Frontal cortex (tissue), 4 donors: ENCODE data around the gene BCL2L12. TPM values are rescaled to one million over a fixed set of nuclear protein-coding genes. Genes with fewer than 3 reads are reported as not detected.
"Not testable (repeated sequence)": the region's sequence is repeated elsewhere in the genome, so short reads cannot be mapped to it uniquely, and the experiment has no call there.

Experiments used
- DNase-seq, 2 donors: peaks; one replicate each; pipeline ENCODE4 v3.0.0; 2012; ENCODE audit warnings: low spot score in 2 of 2
- FAIRE-seq: peaks from 2 replicates; lab custom pipeline; 2012; peaks lifted over from hg19 to GRCh38; lab: Jason Lieb, UNC
- small RNA-seq: library from RNA; depleted of rRNA; stranded (forward); fragments of <200 nt; gene quantifications from one replicate; pipeline ENCODE3, GENCODE V24; 2014
- total RNA-seq: library from RNA; depleted of rRNA; stranded (reverse); fragments of >200 nt; gene quantifications from one replicate; pipeline ENCODE4 v1.2.3, GENCODE V29; 2014
- donor health status: control.
- donor health status: control.
- donor health status: control.

The BCL2L12 gene
- total RNA-seq, 1 donor from 2014 or later: 1.2 TPM

DNA sequence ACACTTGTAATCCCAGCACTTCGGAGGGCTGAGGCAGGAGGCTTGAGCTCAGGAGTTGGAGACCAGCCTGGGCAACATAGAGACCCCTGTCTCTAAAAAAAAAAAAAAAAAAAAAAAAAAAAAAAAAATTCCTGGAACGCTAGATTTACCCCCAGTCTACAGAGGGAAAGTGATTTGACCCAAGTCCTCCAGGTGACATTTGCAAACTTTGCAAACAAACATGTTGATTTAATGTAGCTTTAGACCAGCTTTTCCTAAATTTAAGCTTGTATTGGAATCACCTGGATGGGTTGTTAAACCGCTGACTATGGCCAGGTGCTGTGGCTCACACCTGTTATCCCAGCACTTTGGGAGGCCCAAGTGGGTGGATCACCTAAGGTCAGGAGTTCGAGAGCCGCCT, 33.6 kb downstream of the BCL2L12 start:
- FAIRE-seq (no peak), DNase-seq (no peak)

DNA sequence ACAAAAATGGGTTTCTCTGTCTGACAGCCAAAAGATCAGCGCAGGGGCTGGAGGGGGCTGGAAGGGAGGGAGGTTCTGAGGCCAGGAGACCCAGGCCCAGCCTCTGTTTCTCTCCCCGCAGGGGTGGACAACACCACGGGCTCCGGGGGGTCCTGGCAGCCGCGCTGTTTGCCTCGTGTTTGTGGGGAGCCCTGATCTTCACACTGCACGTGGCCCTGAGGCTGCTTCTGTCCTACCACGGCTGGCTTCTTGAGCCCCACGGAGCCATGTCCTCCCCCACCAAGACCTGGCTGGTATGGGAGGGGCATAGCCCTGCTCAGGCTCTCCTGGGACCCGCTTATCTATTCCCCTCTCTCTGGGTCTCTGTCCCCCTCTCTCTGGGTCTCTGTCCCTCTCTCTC, 34.8 kb downstream of the BCL2L12 start:
- FAIRE-seq: no peak
- DNase-seq: no peak

GRCh38 chr19:49701271-49701786, 35.6 kb downstream of the BCL2L12 start:
- DNase-seq: no peak
- FAIRE-seq: no peak

DNA sequence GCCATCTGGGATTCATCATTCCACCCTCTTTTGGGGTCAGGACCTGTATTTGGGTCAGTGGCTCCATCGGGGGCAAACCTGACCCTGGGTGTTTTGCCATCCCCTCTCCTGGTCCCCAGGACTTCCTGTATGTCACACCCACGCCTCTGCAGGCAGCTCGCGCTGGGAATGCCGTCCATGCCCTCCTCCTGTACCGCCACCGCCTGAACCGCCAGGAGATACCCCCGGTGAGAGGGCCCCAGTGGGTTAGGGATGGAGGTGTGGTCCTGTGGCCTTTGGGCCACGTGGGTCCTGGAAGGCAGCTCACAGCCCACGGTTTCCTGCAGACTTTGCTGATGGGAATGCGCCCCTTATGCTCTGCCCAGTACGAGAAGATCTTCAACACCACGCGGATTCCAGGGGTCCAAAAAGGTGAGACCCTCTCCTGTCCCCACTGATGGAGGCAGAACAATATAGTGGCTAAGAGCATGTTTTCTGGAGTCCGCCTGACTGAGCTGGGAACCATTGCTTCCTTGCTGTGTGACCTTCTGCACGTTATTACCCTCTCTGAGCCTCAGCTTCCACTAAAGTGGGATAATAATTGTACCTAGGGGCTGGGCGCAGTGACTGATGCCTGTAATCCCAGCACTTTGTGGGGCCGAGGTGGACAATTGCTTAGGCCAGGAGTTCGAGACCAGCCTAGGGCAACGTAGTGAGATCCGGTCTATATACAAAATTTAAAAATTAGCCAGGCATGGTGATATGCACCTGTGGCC, 39.3 kb downstream of the BCL2L12 start:
- FAIRE-seq (no peak), DNase-seq (no peak)

GRCh38 chr19:49705919-49706318, 40.2 kb downstream of the BCL2L12 start:
- DNase-seq (no peak), FAIRE-seq (no peak)

GRCh38 chr19:49710372-49710951, 44.7 kb downstream of the BCL2L12 start:
- DNase-seq (no peak), FAIRE-seq (no peak)

DNA sequence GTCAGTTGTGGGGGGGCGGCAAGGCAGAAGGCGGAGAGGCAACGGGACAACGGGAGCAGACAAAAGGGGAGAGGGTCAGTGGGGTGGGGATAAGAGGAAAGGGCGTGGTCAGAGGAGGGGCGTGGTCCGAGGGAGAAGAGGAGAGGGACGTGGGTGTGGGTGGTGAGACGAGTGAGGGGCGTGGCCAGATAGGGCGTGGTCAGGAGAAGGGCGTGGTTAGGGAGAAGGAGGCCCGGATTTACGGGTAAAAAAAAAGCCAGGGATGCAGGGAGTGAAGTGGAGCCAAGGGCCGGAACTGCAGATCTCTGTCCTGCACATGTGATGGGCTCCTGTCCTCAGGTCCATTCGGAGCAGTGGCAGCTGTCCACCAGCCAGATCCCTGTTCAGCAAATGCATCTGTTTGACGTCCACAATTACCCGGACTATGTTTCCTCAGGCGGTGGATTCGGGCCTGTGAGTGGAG, 46.7 kb downstream of the BCL2L12 start:
- DNase-seq (no peak), FAIRE-seq (no peak)

- no peak for FAIRE-seq
- DNase-seq: no peak
Observed at GRCh38 chr19:49713236-49713845, 47.6 kb downstream of the BCL2L12 start.

DNA sequence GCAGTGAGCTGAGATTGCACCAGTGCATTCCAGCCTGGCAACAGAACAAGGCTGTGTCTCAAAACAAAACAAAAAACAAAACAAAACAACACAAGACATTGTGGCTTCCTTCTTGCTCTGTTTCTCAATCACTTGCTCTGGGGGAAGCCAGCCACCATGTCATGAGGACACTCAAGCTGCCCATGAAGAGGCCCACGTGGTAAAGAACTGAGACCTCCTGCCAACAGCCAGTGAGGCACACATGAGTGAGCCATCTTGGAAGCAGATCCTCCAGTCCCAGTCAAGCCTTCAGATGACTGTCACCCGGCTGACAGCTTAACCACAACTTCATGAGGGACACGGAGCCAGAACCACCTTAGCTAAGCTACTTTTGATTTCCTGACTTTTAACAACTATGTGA, 50.4 kb downstream of the BCL2L12 start:
- DNase-seq (no peak), FAIRE-seq (no peak)

DNA sequence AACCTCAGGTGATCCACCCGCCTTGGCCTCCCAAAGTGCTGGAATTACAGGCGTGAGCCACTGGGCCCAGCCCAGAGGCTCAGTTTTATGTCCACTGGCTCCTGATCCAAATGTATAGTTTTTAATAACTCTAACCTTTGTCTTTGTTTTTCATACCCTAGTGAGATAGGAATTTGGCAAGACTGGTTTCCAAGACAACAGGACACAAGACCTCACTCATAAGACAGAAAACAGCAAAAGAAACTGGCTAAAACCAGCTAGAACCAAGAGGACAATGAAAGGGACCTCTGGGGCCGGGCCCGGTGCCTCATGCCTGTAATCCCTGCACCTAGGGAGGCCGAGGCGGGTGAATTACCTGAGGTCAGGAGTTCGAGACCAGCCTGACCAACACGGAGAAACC, 52.8 kb downstream of the BCL2L12 start:
- DNase-seq (no peak), FAIRE-seq (no peak)

- FAIRE-seq (no peak), DNase-seq (no peak)
Observed at GRCh38 chr19:49718991-49719390, 53.3 kb downstream of the BCL2L12 start.

GRCh38 chr19:49719420-49719819, 53.7 kb downstream of the BCL2L12 start:
- FAIRE-seq, DNase-seq: not testable (repeated sequence)

Small RNA genes lying within 50 kb of the gene (small RNA-seq; reads per million reads assigned to genes)
- not detected for gene MIR5088

Other genes with a start within 250 kb of the BCL2L12 start
- not detected for gene PTH2, start 242.5 kb upstream of the BCL2L12 start, total RNA-seq
- not detected for gene GFY, start 240.5 kb upstream of the BCL2L12 start, total RNA-seq
- gene SLC17A7, start 224.4 kb upstream of the BCL2L12 start, total RNA-seq: 13.9 TPM
- 60.7 TPM for gene PIH1D1, start 214.1 kb upstream of the BCL2L12 start, total RNA-seq
- gene ALDH16A1, start 212.7 kb upstream of the BCL2L12 start, total RNA-seq: 11.8 TPM
- gene FLT3LG, start 191.7 kb upstream of the BCL2L12 start, total RNA-seq: 0.41 TPM
- 2,981 TPM for gene RPL13A, start 178.3 kb upstream of the BCL2L12 start, total RNA-seq
- 4,137 TPM for gene RPS11, start 169.5 kb upstream of the BCL2L12 start, total RNA-seq
- 13.0 TPM for gene FCGRT, start 153.3 kb upstream of the BCL2L12 start, total RNA-seq
- 2.4 TPM for gene RCN3, start 137.9 kb upstream of the BCL2L12 start, total RNA-seq
- gene NOSIP, start 85.4 kb upstream of the BCL2L12 start, total RNA-seq: 33.4 TPM
- 0.41 TPM for gene PRRG2, start 84.6 kb upstream of the BCL2L12 start, total RNA-seq
- 5.7 TPM for gene PRR12, start 74.8 kb upstream of the BCL2L12 start, total RNA-seq
- 0.82 TPM for gene RRAS, start 25.8 kb upstream of the BCL2L12 start, total RNA-seq
- 9.4 TPM for gene SCAF1, start 23.7 kb upstream of the BCL2L12 start, total RNA-seq
- gene IRF3, start 76 bp upstream of the BCL2L12 start, total RNA-seq: 10.2 TPM
- 248 TPM for gene PRMT1, start 11.3 kb downstream of the BCL2L12 start, total RNA-seq
- 0.82 TPM for gene ADM5, start 23.7 kb downstream of the BCL2L12 start, total RNA-seq
- gene CPT1C, start 25.2 kb downstream of the BCL2L12 start, total RNA-seq: 39.9 TPM
- not detected for gene TSKS, start 97.4 kb downstream of the BCL2L12 start, total RNA-seq
- 50.5 TPM for gene AP2A1, start 101.1 kb downstream of the BCL2L12 start, total RNA-seq
- gene FUZ, start 147.4 kb downstream of the BCL2L12 start, total RNA-seq: 17.5 TPM
- 14.3 TPM for gene MED25, start 152.4 kb downstream of the BCL2L12 start, total RNA-seq
- 109 TPM for gene PTOV1, start 185.2 kb downstream of the BCL2L12 start, total RNA-seq
- gene PNKP, start 201.6 kb downstream of the BCL2L12 start, total RNA-seq: 23.2 TPM
- 4.1 TPM for gene AKT1S1, start 211.4 kb downstream of the BCL2L12 start, total RNA-seq
- 5.7 TPM for gene TBC1D17, start 211.8 kb downstream of the BCL2L12 start, total RNA-seq
- 0.41 TPM for gene IL4I1, start 231.0 kb downstream of the BCL2L12 start, total RNA-seq